GM19239 (cell line): ENCODE results near the gene ELN.
"Not testable (repeated sequence)": the region's sequence is repeated elsewhere in the genome, so short reads cannot be mapped to it uniquely, and the experiment has no call there.

Experiments
- DNase-seq: peaks from one replicate; pipeline ENCODE4 v3.0.0; 2011; ENCODE audit warnings: low spot score; ENCODE audit not compliant: insufficient read length
- FAIRE-seq: peaks from 2 replicates; lab custom pipeline; 2011; peaks lifted over from hg19 to GRCh38; lab: Jason Lieb, UNC

Gene ELN

DNA sequence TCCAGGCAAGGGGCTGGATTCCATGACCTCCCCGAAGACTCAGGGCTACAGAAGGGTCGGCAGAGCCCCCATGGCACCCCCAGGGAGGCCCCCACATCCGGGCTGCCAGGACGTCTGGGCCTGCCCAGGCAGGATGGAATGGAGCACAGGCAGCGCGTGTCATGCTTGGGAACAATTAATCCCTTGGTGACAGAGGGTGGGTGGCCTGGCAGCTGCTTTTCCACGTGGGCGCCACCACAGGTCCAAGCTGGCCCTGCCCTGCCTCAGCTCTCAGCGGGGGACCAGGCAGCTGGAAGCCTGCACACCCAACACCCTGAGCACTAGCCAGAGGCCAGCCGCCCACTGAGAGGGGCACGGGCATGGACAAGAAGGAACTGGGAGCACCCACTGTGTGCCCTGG is 11.4 kb downstream of the ELN start:
- FAIRE-seq, result no peak
- no peak for DNase-seq

DNA sequence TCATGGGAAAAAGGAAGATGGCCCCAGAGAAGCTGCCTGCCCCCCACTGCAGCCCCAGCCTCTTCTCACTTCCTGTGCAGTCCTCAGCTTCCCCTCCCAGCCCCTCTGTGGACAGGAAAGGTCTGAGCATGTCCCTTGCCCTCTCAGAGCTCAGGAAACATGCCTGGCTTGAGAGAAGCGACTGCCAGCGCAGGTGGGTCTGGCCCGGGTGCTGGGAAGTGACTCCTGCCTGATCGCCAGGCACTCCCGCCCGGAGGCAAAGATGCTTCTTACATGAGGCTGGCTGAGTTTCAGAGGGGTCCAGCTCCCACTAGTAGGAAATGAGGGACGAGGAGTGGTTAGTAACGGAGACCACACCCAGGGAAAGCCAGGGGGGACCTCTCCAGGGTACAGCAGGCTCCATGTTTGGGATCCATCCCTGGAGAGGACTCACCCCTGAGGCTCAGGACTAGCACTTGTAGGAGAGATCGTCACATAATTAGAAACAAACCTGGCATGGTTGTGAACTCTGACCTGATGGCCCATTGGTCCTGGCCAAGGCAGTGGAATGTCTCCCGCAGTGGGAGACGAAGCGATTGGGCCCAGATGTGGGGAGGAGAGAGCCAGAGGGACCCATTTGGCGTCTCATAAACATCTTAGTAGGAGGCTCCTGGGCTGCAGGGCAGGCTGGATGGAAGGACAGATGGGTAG is 12.3 kb downstream of the ELN start:
- FAIRE-seq, result no peak
- no peak for DNase-seq

DNA sequence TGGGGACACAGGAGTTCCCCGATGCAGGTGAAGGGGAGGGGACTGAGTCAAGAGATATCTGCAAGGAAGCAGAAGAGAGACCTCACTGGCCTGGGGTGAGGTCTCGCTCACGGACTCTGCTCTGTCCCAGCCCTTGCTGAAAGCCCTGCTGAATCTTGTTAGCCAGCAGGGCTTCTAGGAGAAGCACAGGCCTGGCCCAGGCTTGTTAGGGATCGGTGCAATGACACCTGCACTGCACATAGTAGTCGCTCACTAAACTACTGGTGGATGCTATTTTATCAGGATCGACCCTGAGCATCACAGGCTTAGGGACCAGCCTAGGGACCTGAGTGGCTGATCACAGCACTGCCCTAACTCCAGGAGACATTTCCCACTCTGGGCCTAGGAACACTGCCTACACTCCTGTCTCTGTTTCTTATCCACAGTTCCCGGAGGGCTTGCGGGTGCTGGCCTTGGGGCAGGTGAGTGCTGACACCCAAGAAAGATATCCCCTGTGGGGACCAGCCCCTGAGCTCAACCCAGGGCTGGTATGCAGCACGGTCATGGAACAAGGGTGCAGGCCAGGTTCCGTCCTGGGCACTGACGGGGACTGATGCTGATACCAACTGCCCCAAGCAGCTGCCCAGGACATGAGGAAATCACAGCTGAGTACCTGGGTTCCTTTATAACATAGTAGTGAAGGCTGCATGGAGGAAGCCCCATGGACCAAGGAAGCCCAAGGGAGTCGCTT is 13.0 kb downstream of the ELN start:
- FAIRE-seq (no peak), DNase-seq (no peak)

DNA sequence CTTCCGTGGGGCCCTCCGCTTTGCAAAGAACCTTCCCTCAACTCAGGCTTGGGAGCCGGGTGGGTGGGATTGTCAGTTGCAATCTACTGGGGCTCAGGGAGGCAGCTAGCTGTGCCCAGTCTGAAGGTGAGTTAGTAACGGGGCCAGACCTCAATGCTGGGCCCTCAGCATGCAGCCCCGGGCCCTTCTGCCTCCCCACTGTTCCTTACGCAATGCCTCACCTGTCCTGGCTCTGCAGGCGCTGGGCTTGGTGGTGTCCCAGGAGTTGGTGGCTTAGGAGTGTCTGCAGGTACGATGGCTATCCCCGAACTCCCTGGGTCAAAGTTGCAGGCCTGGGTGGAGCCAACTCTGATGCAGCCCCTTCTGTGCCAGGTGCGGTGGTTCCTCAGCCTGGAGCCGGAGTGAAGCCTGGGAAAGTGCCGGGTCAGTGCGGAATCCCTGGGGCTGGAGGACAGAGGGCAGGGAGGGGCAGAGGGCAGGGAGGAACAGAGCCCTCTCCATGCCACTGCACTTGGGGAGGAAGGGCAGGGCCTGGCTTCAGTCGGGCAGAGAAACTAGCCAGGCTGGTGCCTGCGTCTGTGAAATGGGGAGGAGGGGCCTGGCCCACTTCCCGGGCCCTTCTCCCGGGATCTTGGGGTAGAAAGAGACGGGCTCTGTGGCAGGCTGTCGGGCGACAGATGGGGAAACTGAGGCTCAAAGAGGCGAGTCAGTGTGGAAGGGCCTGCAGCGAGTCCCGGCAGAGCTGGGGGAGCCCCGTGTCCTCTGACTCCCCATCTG is 15.0 kb downstream of the ELN start:
- DNase-seq, result no peak

DNA sequence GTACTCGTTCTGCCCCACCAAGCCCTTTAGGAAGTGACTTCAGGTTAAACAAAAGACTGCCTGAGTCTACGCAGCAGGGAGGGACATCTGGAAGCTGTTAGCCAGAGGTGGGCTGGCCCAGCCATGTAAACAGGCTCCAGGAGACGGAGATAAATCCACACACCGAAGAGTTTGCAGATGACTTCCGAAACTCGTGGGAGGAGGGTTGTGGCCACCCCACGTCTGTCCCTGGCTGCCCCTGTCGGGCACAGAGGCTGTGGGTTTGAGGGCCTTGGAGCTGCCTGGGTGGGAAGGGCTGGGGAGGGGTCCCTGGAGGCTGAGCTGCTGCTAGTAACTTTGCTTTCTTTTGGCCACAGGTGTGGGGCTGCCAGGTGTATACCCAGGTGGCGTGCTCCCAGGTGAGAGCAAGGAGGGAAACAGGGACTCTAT is 15.6 kb downstream of the ELN start:
- DNase-seq, result no peak
- no peak for FAIRE-seq

More for the DNA sequence above, 15.0 kb downstream of the ELN start:
- no peak for FAIRE-seq

DNA sequence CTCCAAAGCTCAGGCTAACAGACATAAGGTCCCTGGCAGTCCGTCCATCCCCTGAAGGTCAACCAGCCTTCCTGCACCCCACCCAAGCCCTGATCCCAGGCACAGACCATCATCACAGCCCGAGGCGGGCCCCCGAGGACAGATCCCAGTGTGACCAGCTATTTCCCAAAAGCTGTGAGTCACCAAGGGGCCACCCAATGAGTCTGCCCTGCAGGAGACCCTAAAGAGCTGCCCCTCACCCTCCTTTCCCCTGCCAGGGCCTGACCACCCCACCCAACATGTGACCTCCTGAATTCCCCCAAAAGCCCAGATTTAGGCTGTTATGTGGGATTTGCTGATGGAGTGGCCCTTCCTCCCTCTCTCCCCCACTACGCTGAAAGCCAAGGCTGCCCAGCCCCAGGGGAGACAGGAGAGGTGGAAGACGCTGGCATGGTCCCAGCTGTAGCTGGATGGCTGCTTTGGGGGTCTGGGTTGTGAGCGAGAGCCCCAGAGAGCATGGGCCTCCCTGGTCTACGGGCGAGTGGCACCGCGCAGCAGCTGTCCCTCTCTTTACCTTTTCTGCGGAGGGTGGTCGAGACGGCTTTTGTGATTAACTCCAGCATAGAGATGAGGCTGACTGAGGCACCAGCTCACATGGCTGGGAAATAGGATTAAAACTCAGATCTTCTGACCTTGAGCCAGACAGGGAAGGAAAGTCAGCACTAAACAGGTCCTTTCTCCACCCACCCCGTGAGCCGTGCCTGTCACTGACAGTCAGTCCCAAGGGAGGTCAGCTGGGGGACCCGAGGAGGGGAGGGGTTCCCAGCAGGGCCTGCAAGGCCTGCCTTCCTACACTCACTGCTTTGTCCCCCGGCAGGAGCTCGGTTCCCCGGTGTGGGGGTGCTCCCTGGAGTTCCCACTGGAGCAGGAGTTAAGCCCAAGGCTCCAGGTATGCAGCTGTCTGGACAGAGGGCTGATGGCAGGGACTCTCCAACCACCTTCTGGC is 16.7 kb downstream of the ELN start:
- no peak for DNase-seq
- no peak for FAIRE-seq

DNA sequence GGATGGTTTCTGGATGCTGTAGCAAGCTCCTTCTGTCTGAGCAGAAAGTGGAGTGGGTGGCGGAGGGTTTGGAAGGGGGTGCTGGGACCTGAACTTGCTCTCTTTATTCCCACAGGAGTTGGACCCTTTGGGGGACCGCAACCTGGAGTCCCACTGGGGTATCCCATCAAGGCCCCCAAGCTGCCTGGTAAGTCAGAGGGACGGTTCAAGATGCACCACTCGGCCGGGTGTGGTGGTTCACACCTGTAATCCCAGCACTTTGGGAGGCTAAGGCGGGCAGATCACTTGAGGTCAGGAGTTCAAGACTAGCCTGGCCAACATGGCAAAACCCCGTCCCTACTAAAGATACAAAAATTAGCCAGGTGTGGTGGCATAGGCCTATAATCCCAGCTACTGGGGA is 18.6 kb downstream of the ELN start:
- DNase-seq, FAIRE-seq: not testable (repeated sequence)

DNA sequence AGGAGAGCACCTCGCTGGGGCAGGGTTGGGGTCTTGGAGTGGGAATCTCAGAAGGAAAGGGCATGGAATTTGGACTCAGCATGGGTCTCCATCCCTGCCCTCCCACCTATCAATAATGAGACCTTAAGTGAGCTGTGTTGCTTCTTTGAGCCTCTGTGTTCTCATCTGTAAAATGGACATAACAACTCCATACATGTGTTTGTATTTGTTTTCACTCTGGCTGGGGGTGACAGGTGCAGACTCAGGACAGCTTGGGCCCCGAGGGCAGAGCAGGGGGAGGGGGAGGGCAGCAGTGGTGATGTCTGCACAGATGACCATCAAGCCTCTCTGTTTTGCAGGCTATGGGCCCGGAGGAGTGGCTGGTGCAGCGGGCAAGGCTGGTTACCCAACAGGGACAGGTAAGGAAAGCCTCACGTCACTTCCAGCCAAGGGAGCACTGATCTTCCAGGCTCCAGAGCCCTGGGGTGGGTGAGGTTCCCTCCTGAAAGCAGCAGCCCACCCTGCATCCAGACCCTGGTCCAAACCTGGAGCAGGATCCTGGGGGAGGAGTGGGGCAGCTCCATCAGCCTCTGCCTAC is 19.9 kb downstream of the ELN start:
- no peak for FAIRE-seq
- no peak for DNase-seq

DNA sequence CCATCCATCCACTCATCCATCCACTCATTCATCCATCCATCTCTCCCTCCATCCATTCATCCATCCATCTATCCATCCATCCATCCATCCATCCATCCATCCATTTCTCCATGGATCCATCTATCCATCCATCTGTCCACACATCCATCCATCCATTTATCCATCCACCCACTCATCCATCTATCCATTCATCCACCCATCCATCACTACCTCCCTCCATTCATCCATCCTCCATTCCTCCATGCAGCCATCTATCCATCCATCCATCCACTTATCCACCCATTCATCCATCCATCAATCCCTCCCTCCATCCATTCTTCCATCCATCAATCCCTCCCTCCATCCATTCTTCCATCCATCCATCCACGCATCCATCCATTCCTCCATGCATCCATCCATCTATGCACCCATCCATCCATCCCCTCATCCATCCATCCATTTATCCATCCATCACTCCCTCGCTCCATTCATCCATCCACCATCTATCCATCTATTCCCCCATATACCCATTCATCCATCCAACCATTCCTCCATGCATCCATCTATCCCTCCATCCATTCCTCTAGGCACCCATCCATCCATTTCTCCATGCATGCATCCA is 21.1 kb downstream of the ELN start:
- no peak for FAIRE-seq
- DNase-seq, result no peak

DNA sequence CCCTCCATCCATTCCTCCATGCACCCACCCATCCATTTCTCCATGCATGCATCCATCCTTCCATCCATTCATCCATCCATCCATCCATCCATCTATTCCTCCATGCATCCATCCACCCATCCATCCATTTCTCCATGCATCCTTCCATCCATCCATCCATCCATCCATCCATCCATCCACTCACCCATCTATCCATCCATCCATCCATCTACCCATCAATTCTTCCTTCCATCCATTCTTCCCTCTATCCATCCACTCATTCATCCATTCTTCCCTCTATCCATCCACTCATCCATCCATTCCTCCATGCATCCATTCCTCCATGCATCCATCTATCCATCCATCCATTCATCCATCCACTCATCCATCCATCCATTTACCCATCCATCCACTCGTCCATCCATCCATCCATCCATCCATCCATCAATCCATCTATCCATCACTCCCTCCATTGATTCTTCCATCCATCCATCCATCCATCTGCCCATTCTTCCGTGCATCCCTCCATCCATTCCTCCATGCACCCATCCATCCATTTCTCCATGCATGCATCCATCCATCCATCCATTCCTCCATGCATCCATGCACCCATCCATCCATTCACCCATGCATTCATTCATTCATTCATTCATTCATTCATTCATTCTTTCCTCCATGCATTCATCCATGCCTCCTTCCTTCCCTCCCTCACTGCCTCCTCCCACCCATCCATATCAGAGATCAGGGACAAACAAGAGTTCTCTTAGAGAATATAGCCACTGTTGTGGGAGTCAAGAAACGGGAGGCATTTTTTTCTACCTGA is 22.2 kb downstream of the ELN start:
- DNase-seq (no peak), FAIRE-seq (no peak)

DNA sequence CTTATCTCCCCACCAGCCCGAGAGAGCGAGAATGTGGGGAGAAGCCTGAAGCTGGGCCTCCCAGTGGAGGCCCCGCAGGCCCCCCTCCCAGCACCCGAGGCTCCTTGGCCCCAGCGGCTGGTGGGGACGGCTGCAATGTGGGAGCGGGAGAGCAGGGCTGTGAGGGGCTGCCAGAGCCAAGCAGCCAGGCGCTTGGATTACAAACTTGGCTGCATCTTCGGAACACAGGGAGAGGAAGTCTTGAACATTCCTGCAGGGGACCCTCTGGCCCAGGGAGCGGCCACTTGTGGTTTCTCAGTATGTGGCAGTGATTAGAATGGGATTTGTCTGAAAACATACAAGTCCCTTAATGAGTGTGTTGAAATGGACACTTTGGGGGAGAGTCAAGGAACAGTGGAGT is 23.2 kb downstream of the ELN start:
- FAIRE-seq (no peak), DNase-seq (no peak)

DNA sequence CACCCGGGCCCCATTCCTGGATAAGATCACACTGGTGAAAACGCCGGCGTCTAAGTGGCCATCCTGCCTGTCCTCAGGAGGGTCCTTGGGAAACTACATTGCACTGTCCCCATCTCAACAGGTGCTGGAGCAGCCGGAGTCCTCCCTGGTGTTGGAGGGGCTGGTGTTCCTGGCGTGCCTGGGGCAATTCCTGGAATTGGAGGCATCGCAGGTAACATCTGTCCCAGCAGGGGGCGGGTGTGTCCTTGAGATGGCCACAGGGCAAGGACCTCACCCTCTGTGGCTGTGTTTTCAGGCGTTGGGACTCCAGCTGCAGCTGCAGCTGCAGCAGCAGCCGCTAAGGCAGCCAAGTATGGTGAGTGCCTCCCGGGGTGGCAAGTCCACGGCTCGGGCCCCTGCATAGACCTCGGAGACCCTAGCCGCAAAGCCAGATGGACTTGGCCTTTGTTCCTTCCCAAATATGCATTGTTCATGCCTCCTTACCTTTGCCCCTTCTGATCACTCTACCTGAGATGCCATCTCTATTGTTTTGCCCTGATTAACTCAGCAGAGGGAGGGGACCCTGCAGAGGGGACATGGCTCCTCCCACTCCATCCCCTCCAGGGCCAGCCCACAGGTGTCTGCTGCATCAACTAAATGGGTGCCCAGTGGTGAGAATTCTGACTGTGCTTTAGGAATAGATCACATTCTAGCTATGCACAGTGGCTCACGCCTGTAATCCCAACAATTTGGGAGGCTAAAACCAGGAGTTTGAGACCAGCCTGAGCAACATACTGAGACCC is 23.8 kb downstream of the ELN start:
- FAIRE-seq (no peak), DNase-seq (no peak)

DNA sequence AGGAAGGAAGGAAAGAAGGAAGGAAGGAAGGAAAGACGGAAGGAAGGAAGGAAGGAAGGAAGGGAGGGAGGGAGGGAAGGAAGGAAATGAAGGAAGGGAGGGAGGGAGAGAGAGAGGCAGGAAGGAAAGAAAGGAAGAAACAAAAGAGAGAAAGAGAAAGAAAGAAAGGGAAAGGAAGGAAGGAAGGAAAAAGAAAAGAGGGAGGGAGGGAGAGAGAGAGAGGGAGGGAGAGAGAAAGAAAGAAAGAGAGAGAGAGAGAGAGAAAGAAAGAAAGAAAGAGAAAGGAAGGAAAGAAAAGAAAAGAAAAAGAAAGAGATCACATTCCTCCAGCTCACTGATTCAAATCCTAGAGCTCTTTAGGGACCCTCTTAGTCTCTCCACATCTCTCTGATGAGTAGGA is 24.7 kb downstream of the ELN start:
- DNase-seq (no peak), FAIRE-seq (no peak)

DNA sequence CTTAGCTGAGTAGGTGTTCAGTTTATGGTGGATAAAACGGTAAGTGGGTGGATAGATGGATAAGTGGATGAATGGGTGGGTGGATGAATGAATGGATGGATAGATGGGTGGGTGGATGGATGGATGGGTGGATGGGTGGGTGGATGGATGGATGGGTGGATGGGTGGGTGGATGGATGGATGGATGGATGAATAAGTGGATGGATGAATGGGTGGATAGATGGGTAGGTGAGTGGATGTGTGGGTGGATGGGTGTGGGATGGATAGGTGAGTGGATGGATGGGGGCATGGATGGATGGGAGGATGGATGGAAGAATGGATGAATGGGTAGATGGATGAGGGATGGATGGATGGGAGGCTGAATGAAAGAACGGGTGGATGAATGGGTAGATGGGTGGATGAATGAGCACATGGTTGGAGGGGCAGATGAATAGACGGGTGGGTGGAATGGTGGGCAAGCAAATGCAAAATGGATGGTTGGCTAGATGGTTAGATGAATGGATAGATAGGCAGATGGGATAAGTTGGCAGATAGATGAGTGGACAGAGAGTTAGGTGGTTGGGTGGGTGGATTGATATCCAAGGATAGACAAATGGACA is 25.7 kb downstream of the ELN start:
- FAIRE-seq (no peak), DNase-seq (no peak)

DNA sequence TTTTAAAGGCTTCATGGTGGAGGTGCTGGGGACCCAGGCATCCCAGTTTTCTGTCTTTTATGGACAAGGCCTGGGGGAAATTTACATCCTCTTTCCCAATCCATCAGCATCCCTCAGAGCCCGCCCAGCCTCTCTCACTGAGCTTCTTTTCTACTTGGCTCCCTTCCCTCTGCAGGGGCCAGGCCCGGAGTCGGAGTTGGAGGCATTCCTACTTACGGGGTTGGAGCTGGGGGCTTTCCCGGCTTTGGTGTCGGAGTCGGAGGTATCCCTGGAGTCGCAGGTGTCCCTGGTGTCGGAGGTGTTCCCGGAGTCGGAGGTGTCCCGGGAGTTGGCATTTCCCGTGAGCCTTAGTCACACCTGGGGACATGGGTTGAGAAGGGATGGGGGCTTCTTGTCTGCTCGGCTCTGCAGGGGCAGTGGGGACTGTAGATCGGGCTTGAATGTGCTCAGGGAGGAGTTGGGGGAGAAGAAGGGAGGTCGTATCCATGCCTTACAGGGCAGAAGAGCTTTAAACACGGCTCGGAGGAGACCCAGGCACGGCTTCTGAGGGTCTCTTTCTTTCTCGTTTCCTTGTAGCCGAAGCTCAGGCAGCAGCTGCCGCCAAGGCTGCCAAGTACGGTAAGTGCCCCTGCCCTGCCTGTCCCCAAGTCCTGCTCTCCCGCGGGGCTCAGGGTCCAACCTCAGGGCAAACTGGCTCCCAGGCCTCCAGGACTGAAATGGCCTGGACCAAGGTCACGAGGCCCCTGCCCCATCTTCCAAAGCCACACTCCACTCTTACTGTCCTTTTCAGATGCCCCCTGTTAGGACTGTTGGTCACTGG is 28.3 kb downstream of the ELN start:
- FAIRE-seq, result no peak
- DNase-seq, result no peak

DNA sequence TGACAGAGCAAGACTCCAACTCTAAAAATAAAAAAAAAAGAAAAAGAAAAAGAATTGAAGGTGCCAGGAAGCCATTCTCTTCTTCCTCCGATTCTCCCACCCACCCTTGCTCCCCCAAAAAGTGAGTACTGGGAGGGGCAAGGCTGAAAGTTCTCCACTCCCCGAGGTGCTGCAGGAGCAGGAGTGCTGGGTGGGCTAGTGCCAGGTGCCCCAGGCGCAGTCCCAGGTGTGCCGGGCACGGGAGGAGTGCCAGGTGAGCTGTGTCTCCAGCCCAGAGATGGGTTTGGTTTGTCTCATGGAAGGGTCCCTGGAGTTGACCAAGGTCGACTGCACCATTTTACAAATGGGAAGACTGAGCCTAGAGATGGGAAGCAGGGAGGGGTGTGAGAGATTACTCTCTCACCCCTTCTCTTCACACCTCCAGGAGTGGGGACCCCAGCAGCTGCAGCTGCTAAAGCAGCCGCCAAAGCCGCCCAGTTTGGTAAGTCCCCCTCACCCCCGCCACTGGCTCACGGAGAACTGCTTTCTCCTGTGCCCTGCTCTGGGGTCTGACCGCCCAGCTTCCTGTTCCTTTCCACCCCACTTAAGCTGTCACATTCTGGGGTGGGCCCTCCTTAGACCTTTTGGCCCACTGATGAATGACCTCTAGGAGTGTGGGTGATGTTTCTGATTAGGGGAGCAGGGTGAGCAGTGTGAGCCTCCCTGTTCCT is 29.4 kb downstream of the ELN start:
- DNase-seq (no peak), FAIRE-seq (no peak)
